Cortex of kidney (tissue), 1 donor: ENCODE data around the gene ATXN7L2.

Experiments
- DNase-seq: peaks from one replicate; lab custom pipeline; 2025; lab: John Stamatoyannopoulos, UW

The ATXN7L2 gene

GRCh38 chr1:109527846-109528695 is 44.4 kb downstream of the ATXN7L2 start:
- DNase-seq, result no peak

GRCh38 chr1:109528712-109529111 is 45.0 kb downstream of the ATXN7L2 start:
- DNase-seq, result no peak

GRCh38 chr1:109529881-109530456 is 46.3 kb downstream of the ATXN7L2 start:
- DNase-seq, result no peak

- DNase-seq, result no peak
Measured at GRCh38 chr1:109530457-109531087, 46.9 kb downstream of the ATXN7L2 start.

GRCh38 chr1:109531380-109531779 is 47.7 kb downstream of the ATXN7L2 start:
- no peak for DNase-seq

- no peak for DNase-seq
Measured at GRCh38 chr1:109531826-109532364, 48.2 kb downstream of the ATXN7L2 start.

- no peak for DNase-seq
Measured at GRCh38 chr1:109532365-109533136, 48.8 kb downstream of the ATXN7L2 start.

- no peak for DNase-seq
Measured at GRCh38 chr1:109534307-109534858, 50.7 kb downstream of the ATXN7L2 start.

GRCh38 chr1:109535481-109535880 is 51.8 kb downstream of the ATXN7L2 start:
- no peak for DNase-seq

GRCh38 chr1:109535971-109536491 is 52.3 kb downstream of the ATXN7L2 start:
- no peak for DNase-seq

GRCh38 chr1:109537450-109538178 is 53.9 kb downstream of the ATXN7L2 start:
- no peak for DNase-seq

GRCh38 chr1:109538827-109539555 is 55.3 kb downstream of the ATXN7L2 start:
- DNase-seq, result no peak

- no peak for DNase-seq
Measured at GRCh38 chr1:109539676-109540075, 56.0 kb downstream of the ATXN7L2 start, which contains the start of gene GPR61. GPR61 (plus strand) TSS chr1:109539872; CDS start chr1:109543023, 3,151 bp downstream.

- DNase-seq, result no peak
Measured at GRCh38 chr1:109541102-109541501, 57.4 kb downstream of the ATXN7L2 start.
